Glutamatergic neuron (in vitro differentiated cells): ENCODE measurements around the gene MACC1. TPM values are rescaled to one million over a fixed set of nuclear protein-coding genes. Genes with fewer than 3 reads are reported as not detected.

Experiments used
- DNase-seq: peaks from one replicate; pipeline ENCODE4 v3.0.0; 2022
- H3K27ac Mint-ChIP-seq: one replicate; pipeline ENCODE4 v1.8.0; 2020; ENCODE audit warnings: mild to moderate bottlenecking, mixed read lengths, inconsistent platforms; ENCODE audit not compliant: unreplicated experiment
- H3K27me3 Mint-ChIP-seq: one replicate; pipeline ENCODE4 v1.8.0; 2020; ENCODE audit warnings: mild to moderate bottlenecking, moderate library complexity, mixed read lengths, inconsistent platforms; ENCODE audit not compliant: unreplicated experiment
- H3K36me3 Mint-ChIP-seq: one replicate; pipeline ENCODE4 v1.8.0; 2020; ENCODE audit warnings: mild to moderate bottlenecking, mixed read lengths, inconsistent platforms; ENCODE audit not compliant: unreplicated experiment
- H3K4me1 Mint-ChIP-seq: one replicate; pipeline ENCODE4 v1.8.0; 2020; ENCODE audit warnings: mild to moderate bottlenecking, low read depth, mixed read lengths, inconsistent platforms; ENCODE audit not compliant: unreplicated experiment
- H3K4me3 Mint-ChIP-seq: one replicate; pipeline ENCODE4 v1.8.0; 2020; ENCODE audit warnings: mild to moderate bottlenecking, mixed read lengths, inconsistent platforms; ENCODE audit not compliant: unreplicated experiment
- H3K9me3 Mint-ChIP-seq: one replicate; pipeline ENCODE4 v1.8.0; 2020; ENCODE audit warnings: mild to moderate bottlenecking, moderate library complexity, mixed read lengths, inconsistent platforms; ENCODE audit not compliant: unreplicated experiment
- CTCF ChIP-seq: fragments of 200-600 bp; sonication (generic); IDR thresholded peaks from one replicate; pipeline ENCODE4 v1.5.0; 2021; ENCODE audit not compliant: partially characterized antibody, unreplicated experiment
- total RNA-seq: library from RNA; stranded (reverse); fragmentation: NEBNext Ultra II Directional; extraction: Animal tissue kit (Norgen Biotek cat#: 25700); gene quantifications from one replicate; pipeline ENCODE4 v1.2.1, GENCODE V29; 2021; ENCODE audit not compliant: unreplicated experiment

The MACC1 gene
- total RNA-seq, 1 donor from 2014 or later, result 0.29 TPM

- H3K4me1 Mint-ChIP-seq, result no peaks in the 10 kb centered on the region
- no peak for DNase-seq
- no peaks in the 10 kb centered on the region for H3K9me3 Mint-ChIP-seq
- no peak for TF ChIP-seq CTCF
- no peak overlapping the region for H3K4me3 Mint-ChIP-seq
- no peaks in the 10 kb centered on the region for H3K27me3 Mint-ChIP-seq
- no peak overlapping the region for H3K27ac Mint-ChIP-seq
- H3K36me3 Mint-ChIP-seq, result no peaks in the 10 kb centered on the region
Measured at GRCh38 chr7:20158684-20159083, 58.5 kb downstream of the MACC1 start.

- DNase-seq, result no peak
- H3K36me3 Mint-ChIP-seq, result no peaks in the 10 kb centered on the region
- H3K4me3 Mint-ChIP-seq, result no peak overlapping the region
- no peaks in the 10 kb centered on the region for H3K4me1 Mint-ChIP-seq
- H3K27me3 Mint-ChIP-seq, result no peaks in the 10 kb centered on the region
- no peaks in the 10 kb centered on the region for H3K9me3 Mint-ChIP-seq
- no peak overlapping the region for H3K27ac Mint-ChIP-seq
- no peak for TF ChIP-seq CTCF
Measured at GRCh38 chr7:20157456-20157855, 59.7 kb downstream of the MACC1 start.

GRCh38 chr7:20153999-20154398, 63.2 kb downstream of the MACC1 start:
- H3K9me3 Mint-ChIP-seq, result no peaks in the 10 kb centered on the region
- no peaks in the 10 kb centered on the region for H3K36me3 Mint-ChIP-seq
- no peaks in the 10 kb centered on the region for H3K4me1 Mint-ChIP-seq
- DNase-seq, result no peak
- TF ChIP-seq CTCF, result no peak
- H3K27ac Mint-ChIP-seq, result no peak overlapping the region
- H3K27me3 Mint-ChIP-seq, result no peaks in the 10 kb centered on the region
- H3K4me3 Mint-ChIP-seq, result no peak overlapping the region

GRCh38 chr7:20153567-20153966, 63.6 kb downstream of the MACC1 start:
- Mint-ChIP-seq H3K4me1 (no peaks in the 10 kb centered on the region), H3K4me3 (no peak overlapping the region), H3K36me3 (no peaks in the 10 kb centered on the region), H3K9me3 (no peaks in the 10 kb centered on the region), H3K27me3 (no peaks in the 10 kb centered on the region), H3K27ac (no peak overlapping the region)
- no peak for TF ChIP-seq CTCF
- no peak for DNase-seq

- Mint-ChIP-seq H3K27ac (no peak overlapping the region), H3K36me3 (no peaks in the 10 kb centered on the region), H3K4me1 (no peaks in the 10 kb centered on the region), H3K4me3 (no peak overlapping the region), H3K27me3 (no peaks in the 10 kb centered on the region), H3K9me3 (no peaks in the 10 kb centered on the region)
- DNase-seq, result no peak
- TF ChIP-seq CTCF, result no peak
Measured at GRCh38 chr7:20152511-20152910, 64.7 kb downstream of the MACC1 start.
